ENCODE measurements around the gene HDDC3.

DNA sequence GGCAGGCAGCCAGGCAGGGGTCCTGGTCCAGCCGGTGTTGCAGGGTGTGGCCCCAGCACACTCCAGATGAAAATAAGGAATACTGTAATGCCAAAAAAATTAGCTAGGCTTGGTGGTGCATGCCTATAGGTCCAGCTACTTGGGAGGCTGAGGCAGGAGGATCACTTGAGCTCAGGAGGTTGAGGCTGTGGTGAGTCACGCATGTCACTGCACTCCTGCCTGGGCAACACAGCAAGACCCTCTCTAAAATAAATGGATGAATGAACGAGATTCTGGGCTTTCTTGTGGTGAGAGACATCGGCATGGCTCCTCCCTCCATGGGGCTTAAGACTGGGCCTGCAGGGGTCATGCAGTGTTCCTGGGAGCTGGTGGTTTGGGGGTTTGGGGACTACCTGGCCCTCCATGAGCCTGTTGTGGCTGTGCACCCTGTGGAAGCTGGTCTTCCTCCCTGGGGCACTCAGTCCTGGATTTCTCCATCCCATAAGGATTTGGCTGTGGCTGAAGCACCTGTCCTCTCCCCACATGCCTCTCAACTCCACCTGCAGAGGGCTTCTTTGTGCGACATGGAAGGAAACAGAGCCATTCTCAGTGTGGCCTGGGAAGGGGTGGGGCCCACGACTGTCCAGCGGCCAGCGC is 14.7 kb upstream of the HDDC3 start:
- TF ChIP-seq, protein P1, sequence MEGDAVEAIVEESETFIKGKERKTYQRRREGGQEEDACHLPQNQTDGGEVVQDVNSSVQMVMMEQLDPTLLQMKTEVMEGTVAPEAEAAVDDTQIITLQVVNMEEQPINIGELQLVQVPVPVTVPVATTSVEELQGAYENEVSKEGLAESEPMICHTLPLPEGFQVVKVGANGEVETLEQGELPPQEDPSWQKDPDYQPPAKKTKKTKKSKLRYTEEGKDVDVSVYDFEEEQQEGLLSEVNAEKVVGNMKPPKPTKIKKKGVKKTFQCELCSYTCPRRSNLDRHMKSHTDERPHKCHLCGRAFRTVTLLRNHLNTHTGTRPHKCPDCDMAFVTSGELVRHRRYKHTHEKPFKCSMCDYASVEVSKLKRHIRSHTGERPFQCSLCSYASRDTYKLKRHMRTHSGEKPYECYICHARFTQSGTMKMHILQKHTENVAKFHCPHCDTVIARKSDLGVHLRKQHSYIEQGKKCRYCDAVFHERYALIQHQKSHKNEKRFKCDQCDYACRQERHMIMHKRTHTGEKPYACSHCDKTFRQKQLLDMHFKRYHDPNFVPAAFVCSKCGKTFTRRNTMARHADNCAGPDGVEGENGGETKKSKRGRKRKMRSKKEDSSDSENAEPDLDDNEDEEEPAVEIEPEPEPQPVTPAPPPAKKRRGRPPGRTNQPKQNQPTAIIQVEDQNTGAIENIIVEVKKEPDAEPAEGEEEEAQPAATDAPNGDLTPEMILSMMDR (IDR thresholded peaks at IDR 0.05) = no peak
- no peak for TF ChIP-seq POLR2A (IDR thresholded peaks at IDR 0.05)

Measured in lower leg skin (tissue), 3 donors.